ENCODE measurements around the gene PXDN.
"Not testable (repeated sequence)": the region's sequence is repeated elsewhere in the genome, so short reads cannot be mapped to it uniquely, and the experiment has no call there.

PXDN gene

GRCh38 chr2:1780054-1780453 lies 35.7 kb upstream of the PXDN start:
- DNase-seq (ENCODE audit: low read depth, low spot score); H3K4me3 ChIP-seq (ENCODE audit: low read length): not testable (repeated sequence)

DNA sequence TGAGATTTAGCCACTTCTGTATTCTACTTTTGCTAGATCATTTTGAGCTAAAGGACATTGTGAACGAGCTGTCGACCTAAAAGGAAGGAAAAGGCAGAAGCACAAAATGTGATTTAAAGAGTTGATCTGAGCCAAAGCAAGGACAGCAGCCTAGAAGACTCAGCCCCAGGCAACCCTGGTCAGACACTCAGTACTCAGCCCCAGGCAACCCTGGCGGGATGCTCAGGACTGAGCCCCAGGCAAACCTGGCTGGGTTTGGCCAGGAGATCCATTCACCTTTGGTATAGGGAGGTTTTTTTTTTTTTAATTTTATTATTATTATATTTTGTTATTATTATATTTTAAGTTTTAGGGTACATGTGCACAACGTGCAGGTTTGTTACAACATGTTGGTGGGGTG lies 34.3 kb upstream of the PXDN start:
- H3K4me3 ChIP-seq (ENCODE audit: low read length): no peak overlapping the region
- no peak for DNase-seq (ENCODE audit: low read depth, low spot score)

DNA sequence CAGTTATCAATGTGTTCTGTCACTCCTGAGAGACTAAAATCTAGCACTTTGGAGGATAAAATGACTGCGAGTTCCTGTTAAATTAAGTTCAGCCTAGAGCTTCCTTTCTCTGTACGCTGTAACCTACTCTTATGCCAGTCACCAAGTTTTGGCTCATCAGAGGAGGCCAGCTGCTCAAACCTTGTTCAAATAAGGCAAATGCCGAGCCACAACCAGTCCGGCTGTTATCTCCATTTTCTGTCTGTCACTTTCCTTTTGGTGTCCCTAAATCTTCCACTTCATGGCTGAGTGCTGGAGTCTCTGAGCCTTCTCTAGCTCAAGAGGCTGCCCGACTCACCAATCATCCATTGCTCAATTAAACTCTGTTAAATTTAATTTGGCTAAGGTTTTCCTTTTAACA lies 33.5 kb upstream of the PXDN start:
- DNase-seq (ENCODE audit: low read depth, low spot score): no peak
- H3K4me3 ChIP-seq (ENCODE audit: low read length): no peak overlapping the region

DNA sequence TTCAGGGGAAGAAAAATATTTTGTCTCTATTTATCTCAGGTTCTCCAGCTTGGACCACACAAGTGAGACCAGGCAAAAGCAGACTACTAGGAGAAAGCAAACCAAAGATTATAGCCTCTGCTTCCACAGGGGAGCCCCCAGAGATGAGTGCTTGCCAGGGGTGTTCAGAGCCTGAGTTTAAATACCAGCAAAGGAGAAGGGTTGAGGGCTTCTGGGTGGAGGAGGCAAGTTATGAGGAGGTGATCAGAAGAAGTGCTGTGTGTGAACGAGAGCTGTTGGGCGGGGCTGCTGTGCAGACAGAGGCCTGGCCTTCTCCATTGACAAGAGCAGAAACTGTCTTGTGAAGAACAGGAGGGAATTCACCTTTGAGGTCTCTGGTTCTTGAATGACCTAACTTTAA lies 32.8 kb upstream of the PXDN start:
- no peak for DNase-seq (ENCODE audit: low read depth, low spot score)
- H3K4me3 ChIP-seq (ENCODE audit: low read length): no peak overlapping the region

DNA sequence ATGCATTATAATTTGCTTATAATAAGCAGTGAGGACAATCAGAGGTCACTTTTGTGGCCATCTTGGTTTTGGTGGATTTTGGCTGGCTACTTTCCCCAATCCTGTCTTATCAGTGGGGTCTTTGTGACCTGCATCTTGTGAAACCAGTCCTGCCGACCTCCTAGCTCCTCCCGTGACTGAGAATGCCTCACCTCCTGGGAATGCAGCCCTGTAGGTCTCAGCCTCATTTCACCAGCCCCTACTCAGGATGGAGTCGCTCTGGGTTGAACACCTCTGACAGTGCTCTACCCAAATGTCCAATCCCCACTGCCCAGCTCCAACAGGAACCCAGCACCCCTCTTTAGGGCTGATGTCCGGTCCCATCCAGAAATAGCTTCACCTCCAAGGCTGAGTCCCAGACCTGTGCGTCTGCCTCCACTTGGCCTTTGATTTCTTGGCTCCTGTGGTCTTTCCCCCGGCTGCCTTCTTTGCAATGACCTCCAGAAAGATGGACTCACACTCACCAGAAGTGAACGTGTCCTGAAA lies 31.3 kb upstream of the PXDN start:
- no peak for DNase-seq (ENCODE audit: low read depth, low spot score)
- H3K4me3 ChIP-seq (ENCODE audit: low read length): no peak overlapping the region

GRCh38 chr2:1774929-1775328 lies 30.6 kb upstream of the PXDN start:
- no peak overlapping the region for H3K4me3 ChIP-seq (ENCODE audit: low read length)

DNA sequence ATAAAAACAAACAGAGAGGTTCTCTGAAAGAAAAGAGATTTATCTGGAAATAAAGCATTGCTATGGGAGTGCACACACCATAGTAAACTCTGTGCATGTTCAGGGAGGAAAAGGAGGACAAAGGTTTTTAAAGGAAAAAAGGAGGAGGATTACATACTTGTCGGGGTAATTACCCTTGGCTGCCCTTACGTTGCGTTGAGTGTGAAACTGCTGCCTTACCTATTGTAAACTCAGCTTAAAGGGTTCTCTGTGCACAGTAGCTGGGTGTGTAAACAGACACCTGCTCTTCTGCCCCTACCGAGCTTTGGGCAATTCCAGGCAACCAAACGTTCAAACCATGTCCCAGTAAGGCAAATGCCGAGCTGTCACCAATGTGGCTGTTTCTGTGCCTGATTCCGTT lies 29.6 kb upstream of the PXDN start:
- no peak for DNase-seq (ENCODE audit: low read depth, low spot score)
- no peak overlapping the region for H3K4me3 ChIP-seq (ENCODE audit: low read length)

More at GRCh38 chr2:1774929-1775328, 30.6 kb upstream of the PXDN start:
- DNase-seq (ENCODE audit: low read depth, low spot score): no peak

DNA sequence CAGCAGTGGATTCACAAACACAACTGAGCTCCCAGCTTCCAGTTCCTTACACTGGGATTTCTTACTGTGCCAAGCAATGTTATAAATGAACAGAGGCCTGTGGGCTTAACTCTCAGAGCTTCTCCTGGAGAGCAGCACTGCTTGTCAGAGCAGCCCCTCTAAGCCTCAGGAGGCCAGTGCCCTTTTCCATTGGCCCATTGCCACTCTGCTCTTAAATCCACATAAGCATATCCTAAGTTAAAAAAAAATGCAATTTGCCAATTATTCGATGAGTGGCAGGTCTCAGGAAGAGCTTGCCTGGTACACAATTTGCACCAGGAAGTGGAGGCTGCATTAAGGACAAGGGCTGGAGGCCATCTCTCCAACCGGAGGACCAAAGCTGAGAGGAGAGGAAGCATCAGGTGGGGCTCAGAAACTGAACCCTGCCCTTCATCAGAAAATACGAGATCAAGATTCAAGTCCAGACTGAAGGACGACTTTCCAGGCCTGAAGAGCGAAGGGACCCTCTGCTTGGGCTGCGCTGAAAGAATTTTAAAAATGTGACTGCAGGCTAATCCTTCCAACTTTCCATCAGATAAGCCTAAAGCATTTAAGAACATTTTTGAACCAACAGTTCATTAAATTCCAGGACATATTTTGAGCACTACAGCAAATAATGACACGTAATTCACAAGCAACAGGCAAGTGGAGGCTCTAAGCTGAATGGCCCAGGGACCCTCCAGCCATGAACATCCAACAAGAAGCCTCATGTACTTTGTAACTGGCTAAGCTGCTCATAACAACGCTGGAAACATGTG lies 28.4 kb upstream of the PXDN start:
- no peak for DNase-seq (ENCODE audit: low read depth, low spot score)
- no peak overlapping the region for H3K4me3 ChIP-seq (ENCODE audit: low read length)

DNA sequence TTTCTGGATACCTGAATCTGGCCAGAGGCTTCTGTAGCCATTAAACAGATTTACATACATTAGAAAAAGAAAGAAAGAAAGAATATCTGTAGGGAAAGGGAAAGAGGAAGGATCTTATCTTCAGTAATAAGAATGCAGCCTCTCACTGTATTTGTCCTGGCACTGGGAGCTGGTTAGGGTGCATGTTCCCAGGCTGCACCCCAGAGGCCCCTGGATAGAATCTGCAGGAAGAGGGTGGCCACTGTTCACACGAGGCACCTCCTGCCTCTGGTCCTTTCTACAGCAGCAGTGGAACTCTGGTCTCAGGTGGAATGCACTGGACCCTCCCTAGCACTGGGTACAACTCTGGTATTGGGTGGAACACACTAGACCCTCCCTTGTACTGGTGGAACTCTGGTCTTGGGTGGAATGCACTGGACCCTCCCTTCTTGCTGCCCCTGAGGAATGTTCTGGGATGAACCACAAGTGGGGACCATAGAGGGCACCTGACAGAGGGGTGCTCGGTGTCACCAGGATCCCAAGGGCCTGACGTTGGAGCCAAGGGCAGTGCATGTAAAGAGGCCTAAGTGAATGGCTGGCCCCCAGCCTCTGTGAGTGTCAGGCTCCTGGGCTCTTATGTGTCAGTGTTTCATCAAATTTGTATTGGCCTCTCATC lies 27.4 kb upstream of the PXDN start:
- H3K4me3 ChIP-seq (ENCODE audit: low read length): no peak overlapping the region

GRCh38 chr2:1770566-1771380 lies 26.5 kb upstream of the PXDN start:
- no peak for DNase-seq (ENCODE audit: low read depth, low spot score)

More for the DNA sequence above, 27.4 kb upstream of the PXDN start:
- no peak for DNase-seq (ENCODE audit: low read depth, low spot score)

GRCh38 chr2:1769703-1770422 lies 25.5 kb upstream of the PXDN start:
- H3K4me3 ChIP-seq (ENCODE audit: low read length): no peak overlapping the region
- peak; percentile 69 for DNase-seq (ENCODE audit: low read depth, low spot score)

More at GRCh38 chr2:1770566-1771380, 26.5 kb upstream of the PXDN start:
- H3K4me3 ChIP-seq (ENCODE audit: low read length): no peak overlapping the region

GRCh38 chr2:1767939-1768691 lies 23.8 kb upstream of the PXDN start:
- no peak for DNase-seq (ENCODE audit: low read depth, low spot score)
- no peak overlapping the region for H3K4me3 ChIP-seq (ENCODE audit: low read length)

GRCh38 chr2:1766851-1767811 lies 22.8 kb upstream of the PXDN start:
- DNase-seq (ENCODE audit: low read depth, low spot score): peak; percentile 42
- no peak overlapping the region for H3K4me3 ChIP-seq (ENCODE audit: low read length)

DNA sequence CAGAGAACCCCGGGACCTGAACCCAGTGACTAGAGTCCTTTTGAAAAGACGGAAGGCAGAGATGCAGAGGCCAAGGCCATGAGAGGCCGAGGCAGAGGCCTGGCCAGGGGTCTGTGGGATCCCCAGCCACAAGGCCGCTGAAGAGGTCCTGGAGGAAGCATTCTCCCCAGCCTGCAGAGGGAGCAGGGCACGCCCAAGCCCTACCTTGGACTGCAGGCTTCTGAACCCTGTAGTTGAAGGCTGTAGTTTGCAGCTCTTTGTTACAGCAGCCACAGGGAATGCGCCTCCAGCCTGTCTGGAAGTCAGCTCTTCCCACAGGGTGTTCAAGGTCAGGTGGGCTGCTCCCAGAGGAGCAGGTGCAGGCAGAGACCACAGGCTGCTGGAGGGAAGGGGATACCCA lies 22.1 kb upstream of the PXDN start:
- no peak for DNase-seq (ENCODE audit: low read depth, low spot score)
- no peak overlapping the region for H3K4me3 ChIP-seq (ENCODE audit: low read length)

DNA sequence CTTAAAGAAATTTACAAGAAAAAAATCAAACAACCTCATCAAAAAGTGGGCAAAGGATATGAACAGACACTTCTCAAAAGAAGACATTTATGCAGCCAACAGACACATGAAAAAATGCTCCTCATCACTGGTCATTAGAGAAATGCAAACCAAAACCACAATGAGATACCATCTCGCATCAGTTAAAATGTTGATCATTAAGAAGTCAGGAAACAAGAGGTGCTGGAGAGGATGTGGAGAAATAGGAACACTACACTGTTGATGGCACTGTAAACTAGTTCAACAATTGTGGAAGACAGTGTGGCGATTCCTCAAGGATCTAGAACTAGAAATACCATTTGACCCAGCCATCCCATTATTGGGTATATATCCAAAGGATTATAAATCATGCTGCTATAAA lies 20.9 kb upstream of the PXDN start:
- not testable (repeated sequence) for H3K4me3 ChIP-seq (ENCODE audit: low read length); DNase-seq (ENCODE audit: low read depth, low spot score)

GRCh38 chr2:1759611-1759930 lies 15.3 kb upstream of the PXDN start:
- no peak overlapping the region for H3K4me3 ChIP-seq (ENCODE audit: low read length)
- DNase-seq (ENCODE audit: low read depth, low spot score): no peak

DNA sequence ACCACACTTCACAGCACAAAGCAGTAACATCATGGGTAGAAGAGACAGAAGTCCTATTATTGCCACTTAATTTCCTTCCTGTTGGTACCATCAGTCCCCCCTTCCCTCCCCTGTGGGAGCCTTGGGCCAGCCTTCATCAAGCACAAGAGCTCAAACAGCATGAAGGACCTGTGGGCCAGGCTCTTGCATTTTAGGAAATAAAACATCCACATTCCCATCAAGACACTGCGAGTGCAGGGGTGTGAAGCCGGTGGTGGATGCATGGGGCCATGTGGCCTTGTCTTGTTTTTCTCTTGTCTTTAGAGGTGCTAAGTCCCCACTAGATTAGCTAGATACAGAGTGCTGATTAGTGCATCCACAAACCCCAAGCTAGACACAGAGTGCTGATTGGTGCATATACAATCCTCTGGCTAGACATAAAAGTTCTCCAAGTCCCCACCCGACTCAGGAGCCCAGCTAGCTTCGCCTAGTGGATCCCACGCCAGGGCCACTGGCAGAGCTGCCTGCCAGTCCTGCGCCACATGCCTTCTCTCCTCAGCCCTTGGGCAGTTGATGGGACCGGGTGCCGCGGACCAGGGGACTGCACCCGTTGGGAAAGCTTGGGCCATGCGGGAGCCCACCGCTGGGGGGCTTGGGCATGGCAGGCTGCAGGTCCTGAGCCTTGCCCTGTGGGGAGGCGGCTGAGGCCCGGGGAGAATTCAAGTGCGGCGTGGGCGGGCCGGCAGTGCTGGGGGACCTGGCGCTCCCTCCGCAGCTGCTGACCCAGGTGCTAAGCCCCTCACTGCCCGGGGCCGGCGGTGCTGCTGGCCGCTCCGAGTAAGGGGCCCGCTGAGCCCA lies 14.7 kb upstream of the PXDN start:
- no peak for DNase-seq (ENCODE audit: low read depth, low spot score)
- no peak overlapping the region for H3K4me3 ChIP-seq (ENCODE audit: low read length)

All from Jurkat, Clone E6-1 (cell line).